Eye (tissue), 1 donor: ENCODE measurements around the gene VPS13C.
A peak's percentile ranks its signal among the peaks of the same experiment; 100 is the strongest.

Experiments
- DNase-seq: peaks from one replicate; pipeline ENCODE4 v3.0.0-alpha.2; 2015

VPS13C gene

GRCh38 chr15:61815356-61816083 lies 244.7 kb downstream of the VPS13C start:
- DNase-seq, result no peak

- no peak for DNase-seq
Measured at GRCh38 chr15:61812476-61812875, 247.8 kb downstream of the VPS13C start.

- no peak for DNase-seq
Measured at GRCh38 chr15:61811952-61812351, 248.3 kb downstream of the VPS13C start.

GRCh38 chr15:61809216-61809615 lies 251.0 kb downstream of the VPS13C start:
- DNase-seq, result no peak

- peak; percentile 24 for DNase-seq
Measured at GRCh38 chr15:61807281-61807929, 252.8 kb downstream of the VPS13C start.
